Measurements from ENCODE around the gene SEC14L5.
"Not testable (repeated sequence)": the region's sequence is repeated elsewhere in the genome, so short reads cannot be mapped to it uniquely, and the experiment has no call there.

The SEC14L5 gene

DNA sequence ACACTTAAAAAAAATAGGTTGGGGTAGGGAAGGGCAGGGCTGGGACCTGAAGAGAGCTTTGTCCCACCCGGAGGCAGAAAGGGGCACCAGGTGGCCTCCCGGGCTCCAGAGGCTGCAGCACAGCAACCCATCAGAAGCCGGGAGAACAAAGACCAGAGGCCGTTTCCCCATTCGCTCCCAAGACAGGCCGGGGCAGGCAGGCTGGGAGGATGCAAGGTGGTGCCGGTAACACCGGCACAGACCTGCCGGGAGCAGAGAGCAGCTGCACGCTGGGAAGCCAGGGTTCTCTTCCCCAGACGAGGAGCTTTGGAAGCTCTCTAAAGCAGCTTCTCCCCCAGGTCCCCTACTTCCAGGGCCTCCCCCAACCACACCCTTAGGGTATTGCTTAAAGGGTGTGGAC, 26.7 kb upstream of the SEC14L5 start:
- DNase-seq (ENCODE audit: low read depth), result no peak

DNA sequence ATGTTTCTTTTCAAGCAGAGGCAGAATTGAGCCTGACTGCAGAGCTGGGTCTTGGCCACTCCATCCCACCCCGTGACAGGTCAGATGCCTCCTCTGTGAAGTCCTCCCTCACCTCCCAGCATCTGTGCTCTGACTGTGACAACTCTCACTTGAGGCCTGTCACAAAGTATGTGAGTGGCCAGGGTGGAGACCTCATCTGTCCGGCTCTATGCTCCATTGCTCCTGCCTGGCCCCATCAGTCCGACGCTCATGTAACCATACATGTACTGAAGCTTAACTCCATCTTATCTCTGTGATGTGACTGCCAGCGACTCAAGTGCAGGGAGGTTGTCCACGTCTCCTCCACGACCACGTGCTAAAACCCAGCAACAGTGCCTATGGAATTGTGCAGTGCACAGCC, 24.7 kb upstream of the SEC14L5 start:
- no peak for DNase-seq (ENCODE audit: low read depth)

DNA sequence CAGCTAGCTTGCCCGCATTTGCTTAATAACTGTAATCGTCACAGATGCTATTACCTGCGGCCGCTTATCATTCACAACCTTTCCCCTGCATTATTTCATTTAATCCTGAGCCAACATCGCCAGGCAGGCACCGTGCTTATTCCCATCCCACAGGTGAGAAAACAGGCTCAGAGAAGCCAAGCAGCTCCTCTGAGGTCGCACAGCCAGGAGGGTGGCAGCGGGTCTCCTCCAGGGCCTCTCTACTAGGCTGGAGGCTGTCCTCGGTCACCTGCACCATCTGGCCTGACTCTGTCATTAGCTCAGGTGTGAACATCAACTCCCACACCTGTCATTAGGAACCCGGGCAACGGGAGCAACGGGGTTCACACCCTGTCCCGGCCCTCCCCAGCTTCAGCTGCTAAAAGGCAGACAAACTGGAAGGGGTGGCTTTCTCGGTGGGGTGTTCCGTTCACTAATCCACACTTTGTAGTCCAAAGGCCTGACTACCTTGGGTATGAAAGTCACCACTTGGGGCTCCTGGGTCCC, 24.2 kb upstream of the SEC14L5 start:
- no peak for DNase-seq (ENCODE audit: low read depth)

DNA sequence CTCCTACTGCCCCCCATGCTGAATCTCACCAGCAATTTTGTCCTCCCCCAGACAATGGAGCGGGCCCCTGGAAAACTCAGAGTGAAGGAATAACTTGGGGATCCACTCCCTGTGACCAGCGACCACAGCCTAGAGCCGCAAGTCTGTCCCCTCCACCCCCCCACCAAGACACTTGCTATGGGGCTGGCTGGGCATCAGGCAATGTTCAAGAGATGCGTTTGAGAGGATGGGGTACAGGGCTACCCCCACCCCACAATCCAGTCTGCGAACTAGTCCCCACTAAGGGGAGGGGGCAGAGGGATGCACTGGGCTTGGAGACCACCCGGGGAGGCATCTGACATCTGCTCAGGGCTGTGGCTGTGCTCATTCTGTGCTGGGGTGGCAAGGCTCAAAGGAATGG, 23.5 kb upstream of the SEC14L5 start:
- no peak for DNase-seq (ENCODE audit: low read depth)

DNA sequence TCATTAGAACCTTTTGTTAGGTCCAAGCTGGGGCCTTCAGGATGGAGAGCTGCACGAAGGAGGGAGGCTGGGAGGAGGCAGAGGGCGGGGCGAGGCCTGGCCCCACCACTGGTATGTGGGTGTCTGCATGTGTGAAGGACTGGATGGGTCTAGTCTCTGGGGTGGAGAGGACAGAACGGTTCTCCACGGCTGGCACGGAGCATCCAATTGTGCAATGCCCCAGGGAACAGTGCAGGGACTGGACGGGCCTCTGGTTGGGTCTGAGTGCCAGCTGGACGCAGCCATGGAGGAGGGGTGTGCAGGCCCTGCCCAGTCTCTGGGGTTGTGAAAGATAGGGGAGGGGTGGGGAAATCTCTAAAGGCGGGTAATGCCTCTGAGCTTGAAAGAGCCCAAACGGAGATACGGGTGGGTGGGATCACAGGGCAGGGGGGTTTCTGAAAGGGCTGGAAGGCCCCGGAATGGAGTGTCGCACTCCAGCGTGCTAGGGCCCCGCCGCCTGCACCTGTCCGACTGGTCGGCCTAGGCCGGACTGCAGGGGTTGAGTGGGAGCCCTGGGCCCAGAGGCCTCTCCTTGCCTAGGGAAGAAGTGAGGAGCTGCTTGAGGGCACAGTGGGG, 22.8 kb upstream of the SEC14L5 start:
- DNase-seq (ENCODE audit: low read depth), result no peak

DNA sequence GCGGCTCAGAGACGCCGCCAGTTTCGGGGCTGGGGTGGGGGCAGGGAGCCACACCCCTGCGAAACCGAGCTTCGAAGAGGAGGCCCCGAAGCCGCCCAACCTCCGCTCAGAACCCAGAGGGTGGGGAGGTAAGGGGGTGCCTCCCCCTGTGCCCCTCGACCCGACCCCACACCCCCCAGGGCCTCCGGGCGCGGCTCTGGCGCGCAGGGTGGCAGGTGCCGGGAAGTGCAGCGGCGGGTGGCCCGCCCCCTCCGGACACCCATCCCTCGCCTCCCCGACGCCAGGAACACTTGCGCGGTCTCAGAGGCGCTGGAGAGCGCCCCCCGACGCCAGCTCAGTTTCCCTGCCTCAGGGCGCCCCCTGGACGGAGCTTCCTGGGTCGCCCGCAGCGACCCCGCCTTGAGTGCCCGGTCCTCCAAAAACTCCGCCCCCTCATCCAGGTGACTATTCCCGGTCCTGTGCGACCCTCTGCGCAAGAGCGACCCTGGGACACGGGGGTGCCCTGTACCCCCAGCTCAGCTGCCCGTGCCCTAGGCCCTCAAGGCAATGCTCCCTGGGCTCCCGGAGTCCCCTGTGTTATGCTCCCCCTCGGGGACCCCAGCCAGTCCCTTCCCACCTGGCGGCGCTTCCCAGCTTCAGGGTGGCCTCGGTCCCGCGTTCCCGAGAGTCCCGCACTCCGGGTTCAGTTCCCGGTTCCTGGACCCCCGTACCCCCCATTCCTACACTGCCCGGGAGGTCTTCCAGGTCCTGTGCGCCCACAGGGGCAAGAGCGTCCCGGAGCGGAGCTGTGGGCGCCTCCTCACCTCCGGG, 21.7 kb upstream of the SEC14L5 start:
- DNase-seq (ENCODE audit: low read depth), result no peak

DNA sequence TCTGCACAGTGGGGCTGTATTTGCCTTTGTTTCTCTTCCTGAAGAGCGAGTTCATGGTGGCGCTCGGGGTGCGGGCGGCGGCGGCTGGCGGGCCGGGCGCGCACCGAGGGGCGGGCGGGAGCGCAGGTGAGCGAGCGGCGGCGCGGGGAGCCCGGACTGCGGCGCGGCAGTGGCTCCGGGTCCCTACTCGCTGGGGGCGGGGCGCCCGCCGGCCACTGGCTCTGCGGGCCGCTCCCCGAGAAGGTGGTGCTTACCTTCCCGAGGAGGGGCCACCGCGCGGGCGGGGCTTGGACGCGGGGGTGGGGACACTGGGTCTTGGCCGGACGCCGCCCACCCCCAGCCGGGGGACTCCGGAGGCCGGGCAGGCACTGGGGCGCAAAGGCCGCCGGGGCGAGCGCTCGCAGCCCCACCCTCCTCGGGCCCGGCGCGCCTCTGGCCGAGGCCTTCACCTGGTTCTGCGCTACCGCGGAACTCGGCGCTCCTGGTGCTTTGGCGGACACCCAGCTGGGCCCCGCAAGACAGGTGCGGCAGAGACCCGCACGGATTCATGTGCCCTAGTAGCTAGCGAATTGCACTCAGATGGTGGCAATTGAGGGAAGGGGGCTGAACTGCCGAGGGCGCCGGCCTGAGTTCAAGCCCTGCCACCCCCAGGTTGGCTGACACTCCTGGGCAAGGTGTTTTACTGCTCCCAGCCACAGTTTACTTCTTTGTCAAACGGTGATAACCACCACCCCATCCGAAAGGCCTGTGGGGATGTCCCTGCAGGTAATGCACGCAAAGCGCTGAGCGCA, 20.9 kb upstream of the SEC14L5 start, which contains the start of gene PPL:
TSS of gene PPL (minus strand) at position 158 of the 791 bp plus-strand sequence. CDS start at position 55, 103 bp downstream.
- no peak for DNase-seq (ENCODE audit: low read depth)

DNA sequence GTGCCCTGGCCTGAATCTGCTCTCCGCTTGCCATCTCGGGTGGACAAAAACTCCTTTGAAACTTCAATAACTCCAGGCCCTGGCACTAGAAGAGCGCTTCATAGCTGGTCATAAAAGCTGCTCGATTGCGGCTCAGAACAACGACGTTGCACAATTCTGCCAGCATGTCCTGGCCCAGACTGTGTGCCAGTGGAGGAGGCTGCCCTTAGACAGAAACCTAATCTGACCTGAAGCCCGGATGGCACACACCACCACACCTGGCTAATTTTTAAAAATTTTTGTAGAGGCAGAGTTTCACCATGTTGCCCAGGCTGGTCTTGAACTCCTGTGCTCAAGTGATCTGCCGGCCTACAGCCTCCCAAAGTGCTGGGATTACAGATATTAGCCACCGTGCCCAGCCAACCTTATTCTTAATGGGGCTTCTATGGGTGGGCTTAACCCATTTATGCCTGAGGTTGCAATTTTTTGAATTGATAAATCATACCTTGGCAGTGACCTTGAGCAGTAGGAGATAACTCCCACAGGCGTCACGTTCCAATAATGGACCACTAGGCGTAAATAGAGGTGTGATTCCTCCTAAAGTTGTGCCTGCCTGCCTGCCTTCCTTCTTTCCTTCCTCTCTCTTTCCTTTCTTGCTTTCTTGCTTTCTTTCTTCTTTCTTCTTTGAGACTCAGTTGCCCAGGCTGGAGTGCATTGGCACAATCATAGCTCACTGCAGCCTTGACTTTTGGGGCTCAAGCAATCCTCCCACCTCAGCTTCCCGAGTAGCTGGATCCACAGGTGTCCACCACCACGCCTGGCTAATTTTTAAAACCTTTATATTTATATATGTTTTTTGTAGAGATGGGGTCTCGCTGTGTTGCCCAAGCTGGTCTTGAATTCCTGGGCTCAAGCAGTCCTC, 20.1 kb upstream of the SEC14L5 start:
- DNase-seq (ENCODE audit: low read depth), result no peak

DNA sequence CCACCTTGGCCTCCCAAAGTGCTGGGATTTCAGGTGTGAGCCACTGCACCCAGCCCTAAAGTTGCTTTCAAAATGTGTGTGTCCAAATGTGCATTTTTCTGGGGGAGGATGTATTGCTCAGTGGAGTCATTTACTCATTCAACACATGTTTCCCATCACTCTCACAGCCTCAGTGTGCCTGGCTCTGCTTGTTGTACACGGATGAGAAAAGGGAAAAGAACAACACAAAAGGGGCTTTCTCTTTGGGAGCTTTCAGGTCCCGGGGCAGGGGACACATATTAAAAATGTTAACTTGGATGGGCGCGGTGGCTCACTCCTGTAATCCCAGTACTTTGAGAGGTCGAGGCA, 19.5 kb upstream of the SEC14L5 start:
- DNase-seq (ENCODE audit: low read depth), result no peak

DNA sequence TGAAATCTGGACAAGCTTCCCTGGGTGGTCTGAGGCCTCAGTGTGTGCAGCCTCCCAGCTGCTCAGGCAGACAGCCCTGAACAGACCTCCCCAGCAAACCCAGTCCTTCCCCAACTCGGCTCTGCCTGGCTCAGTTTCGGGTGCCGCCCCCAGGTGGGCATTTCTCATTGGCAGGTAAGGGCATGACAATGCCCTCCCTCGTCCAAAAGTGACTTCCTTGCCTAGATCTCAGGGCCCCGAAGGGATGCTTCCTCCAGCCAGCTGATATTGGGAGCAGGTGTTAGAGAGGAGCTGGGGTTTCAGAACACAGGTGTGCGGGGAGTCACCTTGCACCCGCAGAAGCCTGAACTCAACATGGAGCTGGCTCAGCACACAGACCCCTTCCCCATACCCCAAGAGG, 17.4 kb upstream of the SEC14L5 start:
- no peak for DNase-seq (ENCODE audit: low read depth)

DNA sequence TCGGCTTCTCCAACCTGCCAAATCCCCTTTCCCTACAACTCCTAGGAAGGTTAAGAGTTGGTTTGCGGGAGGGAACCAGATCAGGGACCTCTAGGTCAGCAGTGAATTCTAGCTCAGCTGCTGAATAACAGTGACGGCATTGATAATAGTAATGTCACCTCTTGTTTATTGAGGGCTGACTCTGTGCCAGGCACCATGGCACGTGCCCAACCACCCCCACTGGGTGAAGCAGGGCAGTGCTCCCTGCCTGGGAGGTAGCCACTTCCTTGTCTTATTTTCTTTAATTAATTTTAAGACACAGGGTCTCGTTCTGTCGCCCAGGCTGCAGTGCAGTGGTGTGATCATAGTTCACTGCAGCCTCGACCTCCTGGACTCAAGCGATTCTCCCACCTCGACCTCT, 15.6 kb upstream of the SEC14L5 start:
- DNase-seq (ENCODE audit: low read depth), result no peak

DNA sequence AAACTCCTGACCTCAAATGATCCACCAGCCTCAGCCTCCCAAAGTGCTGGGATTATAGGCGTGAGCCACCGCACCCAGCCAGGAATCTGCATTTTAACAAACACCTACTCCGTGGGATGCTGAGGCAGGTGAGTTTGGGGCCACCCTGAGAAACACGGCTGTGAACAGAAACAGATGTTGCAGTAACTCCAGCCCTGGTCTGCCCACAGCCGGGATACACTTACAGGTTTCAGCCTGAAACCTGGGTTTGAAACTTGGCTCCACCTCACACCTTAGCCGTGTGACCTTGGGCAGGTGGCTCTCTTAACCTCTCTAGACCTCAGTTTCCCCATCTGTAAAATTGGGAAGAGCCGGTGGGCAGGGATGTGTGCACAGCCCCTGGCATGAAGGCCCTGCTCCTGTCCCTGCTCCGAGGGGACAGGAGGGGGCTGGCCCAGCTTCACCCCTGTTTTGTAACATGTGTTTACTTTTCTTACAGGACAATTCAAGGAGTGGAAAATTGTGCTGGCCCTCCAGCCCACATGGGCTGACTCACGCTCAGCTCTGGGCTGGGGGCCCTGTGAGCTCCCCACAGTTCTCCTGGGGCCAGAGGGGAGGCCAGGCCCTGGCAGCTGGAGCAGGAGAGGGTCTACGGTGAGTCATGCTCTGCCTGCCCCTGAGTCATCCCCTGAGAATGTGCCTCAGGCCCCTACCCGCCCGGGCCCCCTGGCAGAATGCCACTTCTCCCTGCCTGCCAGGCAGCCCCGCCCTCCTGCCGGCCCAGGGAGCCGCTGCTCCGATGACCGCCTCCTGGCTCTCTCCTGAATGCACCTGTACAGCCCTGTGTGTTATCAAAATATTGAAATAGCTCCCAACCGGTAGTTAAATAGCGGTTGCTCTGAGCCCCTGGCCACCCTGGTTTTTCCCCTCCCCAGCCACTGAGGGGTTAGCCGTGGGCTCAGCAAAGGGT, 13.5 kb upstream of the SEC14L5 start:
- peak; percentile 96 for DNase-seq (ENCODE audit: low read depth)

DNA sequence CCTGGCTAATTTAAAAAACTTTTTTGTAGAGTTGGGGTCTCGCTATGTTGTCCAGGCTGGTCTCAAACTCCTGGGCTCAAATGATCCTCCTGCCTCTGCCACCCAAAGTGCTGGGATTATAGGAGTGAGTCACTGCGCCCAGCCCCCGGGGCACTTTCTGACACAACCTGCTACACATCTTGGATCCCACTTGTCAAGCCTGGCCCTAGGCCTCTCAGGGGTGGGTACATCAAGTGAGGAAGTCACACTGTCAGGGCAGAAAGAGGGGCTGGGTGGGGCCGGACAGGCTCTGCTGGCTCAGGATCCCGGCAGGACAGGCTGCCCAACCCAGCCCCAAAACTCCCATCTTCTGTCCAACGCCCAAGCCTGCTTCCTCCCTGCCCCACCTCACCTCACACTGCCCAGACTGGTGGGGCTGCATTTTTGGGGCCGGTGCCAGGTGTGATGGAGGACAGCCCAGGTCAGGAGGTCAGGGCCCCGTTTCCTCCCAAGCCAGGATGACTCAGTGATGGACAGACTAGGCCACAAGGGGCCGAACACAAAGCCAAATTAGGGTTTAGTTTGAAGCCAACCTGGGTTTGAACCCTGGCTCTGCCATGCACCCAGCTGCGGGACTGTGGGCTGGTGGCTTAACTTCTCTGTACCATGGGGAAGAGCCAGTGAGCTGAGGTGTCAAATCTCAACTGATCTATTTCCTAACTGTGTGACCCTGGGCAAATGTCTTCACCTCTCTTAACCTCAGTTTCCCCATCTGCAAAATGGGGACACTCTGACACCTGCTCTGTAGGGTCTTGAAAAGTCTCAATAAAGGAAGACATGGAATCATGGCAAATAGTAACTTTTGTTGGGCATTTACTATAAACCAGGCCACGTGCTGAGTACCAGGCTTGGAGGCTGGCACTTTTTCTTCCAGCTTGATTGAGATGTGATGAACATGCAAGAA, 12.3 kb upstream of the SEC14L5 start:
- DNase-seq (ENCODE audit: low read depth), result peak; percentile 76

DNA sequence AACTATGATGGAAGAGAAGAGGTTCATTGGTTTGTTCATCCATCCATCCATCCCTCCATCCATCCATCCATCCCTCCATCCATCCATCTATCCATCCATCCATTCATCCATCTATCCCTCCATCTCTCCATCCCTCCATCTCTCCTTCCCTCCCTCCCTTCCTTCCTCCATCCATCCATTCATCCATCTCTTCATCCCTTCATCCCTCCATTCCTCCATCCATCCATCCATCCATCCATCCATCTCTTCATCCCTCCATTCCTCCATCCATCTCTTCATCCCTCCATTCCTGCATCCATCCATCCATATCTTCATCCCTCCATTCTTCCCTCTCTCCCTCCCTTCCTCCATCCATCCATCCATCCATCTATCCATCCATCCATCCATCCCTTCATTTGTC, 11.2 kb upstream of the SEC14L5 start:
- DNase-seq (ENCODE audit: low read depth), result no peak

DNA sequence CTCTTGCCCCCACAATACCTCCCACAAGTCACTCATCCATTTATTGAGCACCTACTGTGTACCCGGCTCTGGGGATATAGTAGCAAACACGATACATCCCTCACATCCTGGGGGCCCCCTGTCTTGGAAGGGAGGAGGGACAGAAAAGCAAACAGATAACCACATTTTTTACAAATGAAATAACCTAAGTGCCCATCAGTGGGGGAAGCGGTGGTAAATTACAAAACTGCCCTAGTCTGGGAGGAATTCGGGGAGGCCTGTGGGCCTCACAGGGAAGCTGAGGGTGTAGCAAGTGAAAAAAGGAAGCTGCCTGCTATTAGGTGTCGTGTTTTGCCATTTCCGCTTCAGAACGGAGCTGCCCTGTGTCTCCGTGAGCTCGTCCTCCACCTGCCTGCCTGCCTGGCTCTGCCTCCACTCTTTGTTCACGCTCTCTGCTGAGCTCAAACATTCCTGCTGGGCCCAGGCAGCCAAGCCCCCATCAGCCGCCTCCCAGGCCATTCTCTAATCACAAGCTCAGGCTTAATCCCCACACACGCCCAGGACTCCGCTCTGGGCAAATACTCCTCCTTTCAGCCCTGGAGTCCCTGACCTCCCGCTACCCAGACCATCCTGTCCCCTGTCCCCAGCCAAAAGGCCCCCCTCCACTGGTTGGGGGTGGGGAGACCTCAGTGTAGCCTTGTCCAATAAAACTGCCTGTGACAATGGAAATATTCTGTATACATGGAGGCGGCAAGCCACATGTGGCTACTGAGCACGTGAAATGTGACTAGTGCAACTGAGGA, 10.2 kb upstream of the SEC14L5 start:
- DNase-seq (ENCODE audit: low read depth), result no peak

DNA sequence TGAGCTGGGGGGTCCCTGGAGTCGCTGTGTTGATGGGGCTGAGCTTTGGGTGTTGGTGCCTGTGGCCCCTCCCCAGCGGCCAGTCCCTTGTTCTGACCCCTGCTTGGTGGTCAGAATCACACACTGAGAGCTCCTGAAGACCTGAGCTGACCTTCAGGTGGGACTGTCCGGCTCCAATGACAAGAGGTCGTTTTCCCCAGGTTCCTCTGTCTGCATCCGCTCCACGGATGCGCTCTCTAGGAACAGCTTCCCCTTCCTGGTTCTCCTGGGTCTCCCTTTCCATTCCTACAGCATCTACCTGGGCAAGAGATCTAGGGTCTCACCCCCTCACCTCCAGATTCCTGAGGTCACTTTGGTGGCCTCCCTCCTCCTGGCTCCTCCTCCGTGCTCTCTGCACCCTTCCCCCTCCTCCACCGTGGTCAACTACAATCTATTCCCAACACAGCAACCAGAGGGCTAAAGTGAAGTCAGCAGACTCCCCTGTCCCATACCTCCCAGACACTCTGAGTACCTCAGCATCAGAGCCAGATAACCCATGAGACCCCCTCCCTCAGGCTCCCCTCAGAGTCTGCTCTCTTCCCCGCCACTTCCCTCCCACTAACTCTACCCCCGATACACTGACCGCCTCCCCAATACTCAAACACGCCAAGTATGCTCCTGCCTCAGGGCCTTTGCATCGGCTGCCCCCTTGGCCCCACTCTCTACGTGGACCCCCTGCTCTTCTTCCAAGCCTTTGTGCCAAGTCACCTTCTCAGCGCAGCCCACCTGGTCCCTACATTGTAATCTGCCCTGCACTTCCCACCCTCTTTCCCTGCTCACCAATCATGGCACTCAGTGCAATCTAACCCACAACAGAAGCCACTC, 9.0 kb upstream of the SEC14L5 start:
- no peak for DNase-seq (ENCODE audit: low read depth)

DNA sequence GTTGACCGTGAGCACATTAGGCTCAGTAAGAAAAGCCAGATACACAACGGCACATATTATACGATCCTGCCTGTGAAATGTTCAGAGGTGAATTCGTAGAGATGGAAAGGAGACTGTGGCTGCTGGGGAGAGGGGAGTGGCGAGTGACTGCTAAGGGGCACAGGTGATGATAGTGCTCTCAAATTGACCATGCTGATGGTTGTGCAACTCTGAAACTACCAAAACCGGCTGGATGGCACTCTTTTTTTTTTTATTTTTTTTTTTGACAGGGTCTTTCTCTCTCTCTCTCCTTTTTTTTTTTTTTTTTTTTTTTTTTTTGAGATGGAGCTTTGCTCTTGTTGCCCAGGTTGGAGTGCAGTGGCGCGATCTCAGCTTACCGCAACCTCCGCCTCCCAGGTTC, 8.1 kb upstream of the SEC14L5 start:
- no peak for DNase-seq (ENCODE audit: low read depth)

DNA sequence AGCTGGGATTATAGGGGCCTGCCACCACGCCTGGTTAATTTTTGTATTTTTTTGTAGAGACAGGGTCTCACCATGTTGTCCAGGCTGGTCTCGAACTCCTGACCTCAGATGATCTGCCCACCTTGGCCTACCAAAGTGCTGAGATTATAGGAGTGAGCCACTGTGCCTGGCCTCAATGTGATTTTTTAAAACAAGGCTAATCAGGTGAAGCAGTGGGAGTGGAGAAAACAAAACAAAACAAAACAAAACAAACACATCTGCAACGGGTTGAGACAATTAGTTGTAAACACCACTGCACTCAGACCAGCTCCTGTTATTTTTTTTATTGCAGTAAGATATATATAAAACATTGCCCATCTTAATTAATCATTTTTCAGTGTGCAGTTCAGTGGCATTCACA, 6.5 kb upstream of the SEC14L5 start:
- DNase-seq (ENCODE audit: low read depth), result not testable (repeated sequence)
